Measurements from ENCODE around the gene SYT12.

Gene SYT12

DNA sequence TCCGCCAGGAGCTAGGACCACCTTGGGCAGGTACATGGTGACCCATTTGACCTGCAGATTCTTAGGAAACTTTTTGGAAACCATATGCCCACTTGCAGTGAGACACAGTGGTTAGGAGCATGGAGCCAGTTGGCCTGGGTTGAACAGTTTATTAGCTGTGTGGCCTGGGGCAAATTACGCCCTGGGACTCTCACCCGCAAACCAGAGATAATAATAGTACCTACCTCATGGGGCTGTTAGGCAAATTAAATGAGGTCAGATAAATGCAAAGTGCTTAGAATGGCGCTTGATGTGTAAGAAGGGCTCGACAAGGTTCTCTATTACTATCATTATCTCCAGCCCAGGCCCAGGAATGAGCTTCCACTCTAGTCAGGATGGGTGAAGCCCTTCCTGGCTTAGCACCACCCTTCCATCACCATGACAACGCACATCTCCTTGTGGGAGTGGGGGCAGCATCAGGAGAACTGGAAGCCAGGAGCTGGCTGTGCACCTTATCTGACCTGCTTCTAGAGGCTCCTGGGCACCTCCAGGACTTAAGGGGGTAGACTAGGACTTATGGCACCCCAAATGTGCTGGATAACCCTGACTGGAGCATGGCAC is 5.1 kb downstream of the SYT12 start:
- DNase-seq (ENCODE audit: low read depth): no peak

DNA sequence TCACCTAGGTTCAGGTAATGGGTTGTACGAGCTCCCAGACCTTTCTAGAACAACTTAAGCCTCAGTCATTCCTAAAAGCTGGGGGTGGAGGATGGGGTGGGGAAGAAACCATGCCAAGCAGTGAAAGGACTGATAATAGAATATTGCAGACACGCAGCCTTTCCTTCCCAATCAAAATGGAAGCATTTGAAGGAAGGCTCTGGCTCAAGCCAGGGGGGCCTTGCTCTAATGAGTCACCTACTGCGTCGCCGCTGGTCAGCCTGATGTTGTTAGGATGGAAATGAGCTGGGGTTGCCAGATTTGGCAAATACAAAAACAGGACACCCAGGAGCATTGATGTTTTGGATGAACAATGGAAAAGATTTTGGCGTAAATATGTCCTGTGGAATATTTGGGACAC is 6.2 kb downstream of the SYT12 start:
- DNase-seq (ENCODE audit: low read depth): no peak

DNA sequence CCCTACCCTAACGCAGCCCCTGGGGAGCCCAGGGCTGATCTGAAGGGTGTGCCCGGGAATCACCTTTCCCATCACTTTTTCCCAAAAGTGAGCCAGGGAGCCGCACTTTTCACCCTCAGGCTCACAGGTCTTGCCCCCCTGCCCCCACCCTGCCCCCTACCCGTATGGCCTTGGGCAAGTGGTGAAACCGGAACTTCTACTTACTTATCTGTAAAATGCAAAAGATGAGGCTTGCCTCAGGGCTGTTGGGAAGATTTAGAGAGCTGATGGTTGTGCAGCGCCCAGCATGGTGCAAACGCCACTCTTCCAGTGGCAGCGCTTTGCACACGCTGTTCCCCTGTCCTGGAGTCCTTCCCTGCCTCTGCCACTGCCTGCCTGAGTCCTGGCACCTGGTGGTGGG is 8.0 kb downstream of the SYT12 start:
- no peak for DNase-seq (ENCODE audit: low read depth)

DNA sequence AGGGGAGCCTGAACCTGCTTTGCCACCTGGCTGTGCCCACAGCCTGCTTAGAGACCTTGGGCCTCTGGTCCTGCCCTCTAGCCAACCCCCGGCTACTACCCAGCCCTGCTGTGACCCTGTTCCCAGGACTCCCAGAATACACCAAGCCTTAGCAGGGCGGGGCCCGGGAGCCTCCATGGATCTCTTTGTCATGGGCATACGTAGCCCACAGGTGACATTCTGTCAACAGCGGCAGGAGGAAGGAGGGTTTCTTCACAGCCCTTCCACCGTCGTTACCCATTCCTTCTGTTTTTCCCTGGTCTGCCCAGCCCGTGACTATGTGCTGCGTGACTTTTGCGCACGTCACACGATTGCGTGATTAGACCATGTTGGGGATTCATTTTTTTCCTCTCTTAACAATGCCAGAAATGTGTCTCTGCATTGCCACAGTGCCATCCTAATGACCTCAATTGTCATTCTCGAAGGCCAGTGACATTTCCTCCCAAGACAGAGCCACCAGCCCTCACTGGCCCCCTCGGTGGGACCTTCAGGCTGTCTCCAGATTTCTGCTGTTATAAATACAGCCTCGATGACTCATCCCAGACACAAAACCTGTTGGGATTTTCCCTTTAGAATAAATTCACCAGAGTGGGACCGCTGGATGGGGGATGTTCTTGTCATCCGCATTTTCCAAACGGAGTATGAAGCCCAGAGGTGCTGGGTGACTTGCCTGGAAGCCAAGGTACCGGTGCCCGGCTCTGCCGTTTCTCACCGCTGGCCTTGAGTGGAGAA is 9.0 kb downstream of the SYT12 start:
- DNase-seq (ENCODE audit: low read depth): no peak

DNA sequence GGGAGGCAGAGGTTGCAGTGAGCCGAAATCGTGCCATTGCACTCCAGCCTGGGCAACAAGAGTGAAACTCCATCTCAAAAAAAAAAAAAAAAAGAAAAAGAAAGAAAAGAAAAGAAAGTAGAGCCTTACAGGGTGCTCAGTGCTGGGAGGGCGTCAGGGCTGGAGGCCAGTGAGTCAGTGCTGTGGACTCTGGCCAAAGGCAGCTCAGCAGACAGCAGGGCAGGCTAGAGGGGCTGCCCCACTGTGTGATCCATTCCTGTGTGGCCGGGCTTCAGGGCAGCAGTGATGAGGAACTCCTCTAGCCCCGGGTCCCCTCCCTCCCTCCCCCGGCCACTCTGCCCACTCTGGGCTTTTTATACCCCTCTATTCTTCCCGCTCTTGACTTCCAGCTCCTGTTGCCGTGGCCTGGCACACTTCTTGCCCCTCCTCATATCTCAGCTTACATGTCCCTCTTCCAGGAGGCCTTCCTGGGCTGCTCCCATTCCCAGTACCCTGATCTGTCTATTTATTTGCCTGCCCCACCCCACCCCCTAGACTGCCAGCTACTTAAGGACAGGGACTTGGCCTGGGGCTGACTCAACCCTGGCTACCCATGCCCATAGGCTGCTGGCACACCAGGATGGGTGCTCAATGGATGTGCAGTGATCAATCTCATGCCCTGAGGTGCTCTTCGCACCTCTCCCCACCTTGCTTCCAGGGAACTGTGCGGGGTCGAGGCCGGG is 10.1 kb downstream of the SYT12 start:
- no peak for DNase-seq (ENCODE audit: low read depth)

DNA sequence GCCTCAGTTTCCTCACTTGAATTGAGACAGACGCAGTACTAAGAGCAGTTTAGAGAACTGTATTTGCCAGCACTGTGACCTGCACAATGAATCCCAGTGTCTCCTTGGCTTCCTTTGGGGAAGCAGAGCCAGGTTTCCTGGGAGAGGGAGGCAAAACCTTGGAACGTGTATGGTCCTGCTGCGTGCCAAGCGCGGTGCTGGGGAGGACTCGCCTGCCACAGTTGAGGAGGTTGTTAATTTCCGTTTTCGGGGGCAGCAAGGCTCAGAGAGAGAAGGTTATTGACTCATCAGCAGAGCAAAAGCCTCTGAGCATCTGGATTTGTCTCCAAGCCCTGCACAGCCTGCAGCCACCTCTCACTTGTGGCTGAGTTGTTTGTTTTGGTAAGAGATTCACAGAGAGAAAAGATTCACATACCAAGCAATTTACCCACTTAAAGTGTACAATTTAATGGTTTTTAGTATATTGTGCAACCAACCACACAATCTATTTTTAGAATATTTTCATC is 10.8 kb downstream of the SYT12 start:
- no peak for DNase-seq (ENCODE audit: low read depth)

DNA sequence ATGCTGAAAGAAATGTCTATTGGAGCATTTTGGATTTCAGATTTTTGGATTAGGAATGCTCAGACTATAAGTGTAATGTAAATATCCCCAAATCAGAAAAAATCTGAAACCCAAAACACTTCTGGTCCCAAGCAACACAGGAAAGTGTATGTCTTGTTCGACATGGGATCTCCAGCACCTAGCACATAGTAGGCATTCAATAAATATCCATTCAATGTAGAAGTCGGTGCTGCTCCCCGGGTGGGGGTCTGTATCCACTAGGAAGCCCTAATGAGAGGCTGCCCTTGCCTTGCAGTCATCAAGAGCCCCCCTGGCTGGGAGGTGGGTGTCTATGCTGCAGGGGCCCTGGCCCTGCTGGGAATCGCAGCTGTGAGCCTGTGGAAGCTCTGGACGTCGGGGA is 11.4 kb downstream of the SYT12 start:
- no peak for DNase-seq (ENCODE audit: low read depth)

DNA sequence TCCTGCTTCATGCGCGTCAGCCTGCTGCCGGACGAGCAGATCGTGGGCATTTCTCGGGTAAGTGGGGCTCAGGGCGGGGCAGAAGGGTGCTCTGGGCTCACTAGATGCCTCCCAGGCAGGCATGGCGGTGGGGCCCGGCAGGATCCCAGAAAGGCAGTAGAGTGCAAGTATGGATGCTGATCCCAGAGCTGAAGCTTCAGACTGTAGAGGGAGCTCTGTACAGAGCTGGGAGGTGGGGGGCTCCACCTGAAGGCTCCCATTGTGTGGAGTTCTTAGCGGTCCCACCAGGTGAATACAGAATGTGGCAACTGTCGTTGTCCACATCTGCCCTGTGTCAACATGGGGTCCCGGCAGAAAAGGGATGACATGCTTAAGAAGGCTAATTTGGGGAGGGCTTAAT is 17.2 kb downstream of the SYT12 start:
- DNase-seq (ENCODE audit: low read depth): no peak

DNA sequence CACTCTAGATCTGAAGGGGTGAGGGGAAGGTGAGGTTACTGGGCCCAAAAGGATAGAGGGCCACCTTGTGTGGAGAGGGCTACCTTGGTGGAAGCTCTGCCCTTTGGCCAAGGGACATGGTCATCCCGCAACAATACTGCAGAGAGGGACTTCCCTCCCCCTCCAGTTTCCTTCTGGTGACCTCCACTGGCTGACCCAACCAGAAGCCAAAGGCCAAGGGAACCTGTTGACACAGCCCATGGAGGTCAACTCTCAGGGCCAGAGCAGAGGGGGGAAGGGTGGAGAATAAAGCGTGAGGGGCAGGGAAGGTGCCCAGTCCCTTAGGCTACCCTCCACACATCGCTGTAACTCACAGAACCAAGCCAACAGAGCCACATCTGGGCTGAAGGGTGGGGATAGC is 18.7 kb downstream of the SYT12 start:
- no peak for DNase-seq (ENCODE audit: low read depth)

DNA sequence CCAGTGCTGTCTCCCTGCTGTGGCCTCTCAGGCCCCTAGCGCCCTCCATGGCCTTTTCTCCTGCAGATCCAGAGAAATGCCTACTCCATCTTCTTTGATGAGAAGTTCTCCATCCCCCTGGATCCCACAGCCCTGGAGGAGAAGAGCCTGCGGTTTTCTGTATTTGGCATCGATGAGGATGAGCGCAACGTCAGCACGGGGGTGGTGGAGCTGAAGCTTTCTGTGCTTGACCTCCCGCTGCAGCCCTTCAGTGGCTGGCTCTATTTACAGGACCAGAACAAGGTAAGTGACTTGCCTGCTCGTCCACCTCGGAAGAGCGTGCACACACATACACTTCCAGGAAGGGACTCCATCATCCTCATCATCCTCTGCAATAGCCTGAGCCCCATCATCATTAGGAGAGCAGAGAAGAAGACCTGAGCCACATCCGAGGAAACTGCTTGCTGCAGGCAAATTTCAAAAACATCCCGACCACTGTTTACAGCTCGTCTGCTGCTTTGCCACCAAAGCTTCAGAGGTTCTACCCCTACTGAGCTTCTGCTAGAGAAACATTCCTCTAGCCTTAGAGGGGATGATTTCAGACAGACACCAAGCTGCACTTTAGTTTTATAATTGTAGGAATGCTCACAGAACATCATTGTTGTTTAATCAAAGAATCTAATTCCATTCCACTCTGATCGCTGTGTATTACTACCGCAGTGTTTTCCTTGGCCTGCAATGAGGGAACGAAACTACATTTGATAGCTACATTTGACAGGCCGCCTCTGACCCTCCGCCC is 20.8 kb downstream of the SYT12 start:
- DNase-seq (ENCODE audit: low read depth): no peak

DNA sequence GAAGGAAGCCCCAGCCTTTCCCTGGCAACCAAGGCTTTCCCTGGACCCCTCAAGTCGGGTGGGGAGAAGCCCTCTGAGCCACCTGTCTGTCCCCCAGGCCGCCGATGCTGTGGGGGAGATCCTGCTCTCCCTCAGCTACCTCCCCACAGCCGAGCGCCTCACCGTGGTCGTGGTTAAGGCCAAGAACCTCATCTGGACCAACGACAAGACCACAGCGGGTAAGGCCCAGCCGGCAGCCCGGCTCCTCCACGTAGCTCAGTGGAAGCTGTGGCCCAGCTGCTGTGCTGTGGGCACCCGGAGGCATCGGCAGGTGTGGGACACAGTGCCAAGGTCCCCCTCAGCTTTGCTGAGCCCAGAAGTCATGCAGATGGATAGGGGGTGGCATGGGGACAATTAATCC is 21.6 kb downstream of the SYT12 start:
- DNase-seq (ENCODE audit: low read depth): no peak

DNA sequence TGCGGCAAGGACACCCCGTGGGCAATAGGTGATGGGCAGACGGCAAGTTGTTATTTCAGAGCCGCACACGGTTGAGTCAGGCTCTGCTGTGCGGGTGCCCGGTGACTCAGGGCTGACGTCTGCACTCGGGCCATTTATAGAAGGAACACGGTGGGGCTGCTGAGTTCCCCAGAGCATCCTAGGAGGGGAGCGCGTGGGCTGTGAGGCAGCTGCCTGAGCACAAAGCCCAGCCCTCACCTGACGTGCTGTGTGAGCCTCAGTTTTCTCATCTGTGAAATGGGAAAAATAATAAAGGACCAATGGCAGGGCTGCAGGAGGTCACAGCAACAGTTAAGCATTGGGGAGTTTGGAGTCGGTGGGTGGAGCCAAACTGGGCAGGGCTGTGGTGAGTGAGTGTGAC is 22.4 kb downstream of the SYT12 start:
- no peak for DNase-seq (ENCODE audit: low read depth)

DNA sequence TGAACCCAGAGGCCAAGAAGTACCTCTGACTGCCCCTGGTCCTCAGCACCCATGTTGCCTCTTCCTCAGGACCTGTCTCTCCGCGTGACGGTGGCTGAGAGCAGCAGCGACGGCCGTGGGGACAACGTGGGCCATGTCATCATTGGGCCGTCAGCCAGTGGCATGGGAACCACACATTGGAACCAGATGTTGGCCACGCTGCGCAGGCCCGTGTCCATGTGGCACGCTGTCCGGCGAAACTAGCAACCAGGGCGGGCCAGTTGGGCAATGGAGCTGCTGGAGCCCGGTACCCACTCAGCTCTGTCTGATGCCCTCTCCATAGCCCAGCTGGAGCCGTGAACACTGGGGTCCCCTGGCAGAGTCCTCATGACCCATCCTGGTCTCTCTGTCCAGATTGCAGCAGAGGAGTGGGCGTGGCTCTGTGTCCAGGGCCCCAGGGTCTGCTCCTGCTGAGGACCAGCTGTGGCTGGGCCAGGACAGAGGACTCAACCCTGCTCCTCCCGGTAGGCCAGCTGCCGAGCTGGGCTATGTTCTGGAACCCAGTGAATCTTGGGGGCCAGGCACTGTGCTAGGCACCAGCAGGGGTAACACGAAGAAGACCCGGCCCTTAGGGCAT is 25.7 kb downstream of the SYT12 start:
- no peak for DNase-seq (ENCODE audit: low read depth)

DNA sequence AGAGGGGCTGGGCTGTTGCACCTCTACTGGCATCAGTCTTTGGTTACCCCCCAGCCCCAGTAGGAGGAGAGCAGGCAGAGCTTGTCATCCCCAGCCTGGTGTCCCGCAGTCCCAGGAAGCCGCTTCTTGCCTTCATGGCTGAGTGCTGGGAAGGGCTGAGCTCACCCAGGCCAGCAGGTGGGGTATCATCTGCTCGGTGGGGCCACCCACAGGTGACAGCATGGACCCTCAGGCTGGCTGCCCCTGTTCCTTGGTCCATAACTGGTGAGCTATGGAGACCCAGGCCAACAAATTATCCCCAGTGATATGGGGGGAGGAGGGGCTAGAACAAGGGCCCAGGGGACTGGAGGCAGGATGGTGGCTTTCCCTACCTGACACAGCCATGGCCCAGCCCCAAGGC is 27.2 kb downstream of the SYT12 start:
- no peak for DNase-seq (ENCODE audit: low read depth)

DNA sequence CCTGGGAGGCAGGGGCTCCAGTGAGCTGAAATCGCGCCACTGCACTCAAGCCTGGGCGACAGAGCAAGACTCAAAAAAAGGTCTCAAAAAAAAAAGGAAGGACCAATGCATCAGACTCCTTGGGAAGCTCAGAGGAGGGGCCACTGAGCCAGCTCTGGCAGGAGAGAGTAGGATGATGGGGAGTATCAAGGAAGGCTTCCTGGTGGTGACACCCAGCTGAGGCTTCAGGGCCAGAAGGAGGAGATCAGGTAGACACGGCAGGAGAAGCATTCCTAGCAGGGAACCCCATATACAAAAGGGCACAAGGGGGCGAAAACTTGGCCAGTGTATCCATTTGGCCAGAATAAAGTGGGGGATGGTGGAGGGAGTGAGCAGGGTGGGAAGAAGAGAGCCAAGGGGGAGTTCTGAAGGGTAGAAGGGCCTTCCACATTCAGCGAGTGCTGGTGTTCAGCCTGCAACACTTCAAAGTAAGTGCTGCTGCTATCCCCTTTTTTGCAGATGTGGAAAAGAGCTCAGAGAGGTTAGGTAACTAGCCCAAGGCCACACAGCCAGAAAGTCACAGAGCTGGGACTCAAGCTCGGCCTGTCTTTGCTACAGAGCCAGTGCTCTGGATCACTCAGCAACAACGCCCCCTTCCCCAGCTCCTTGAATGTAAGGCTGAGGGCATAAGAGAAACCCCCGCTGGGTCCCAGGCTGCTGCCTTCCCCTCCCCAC is 28.4 kb downstream of the SYT12 start:
- no peak for DNase-seq (ENCODE audit: low read depth)

DNA sequence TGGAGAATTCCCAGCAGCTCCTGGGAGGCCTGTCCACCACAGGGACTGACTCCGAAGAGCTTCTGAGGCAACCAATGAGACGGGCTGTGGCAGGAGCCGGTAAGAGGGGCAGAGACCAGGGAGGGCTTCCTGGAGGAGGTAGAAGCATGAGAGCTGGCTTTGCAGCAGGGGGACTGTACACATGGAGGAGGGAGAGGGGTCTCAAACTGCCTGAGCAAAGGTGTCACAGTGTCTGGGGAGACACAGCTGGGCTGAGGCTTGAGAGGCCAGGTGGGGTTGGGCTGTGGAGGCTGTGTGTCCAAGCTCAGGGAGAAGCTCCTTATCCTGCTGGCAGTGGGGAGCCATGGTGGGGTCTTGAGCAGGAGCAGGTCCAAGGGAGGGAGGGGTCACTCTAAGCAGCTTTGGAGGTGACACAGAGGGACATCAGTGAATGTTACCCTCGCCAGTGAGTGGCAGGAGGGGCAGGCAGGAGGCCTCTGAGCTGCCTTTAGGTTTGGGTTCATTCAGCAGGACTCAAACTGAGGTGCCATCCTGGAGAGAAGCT is 29.1 kb downstream of the SYT12 start:
- no peak for DNase-seq (ENCODE audit: low read depth)

DNA sequence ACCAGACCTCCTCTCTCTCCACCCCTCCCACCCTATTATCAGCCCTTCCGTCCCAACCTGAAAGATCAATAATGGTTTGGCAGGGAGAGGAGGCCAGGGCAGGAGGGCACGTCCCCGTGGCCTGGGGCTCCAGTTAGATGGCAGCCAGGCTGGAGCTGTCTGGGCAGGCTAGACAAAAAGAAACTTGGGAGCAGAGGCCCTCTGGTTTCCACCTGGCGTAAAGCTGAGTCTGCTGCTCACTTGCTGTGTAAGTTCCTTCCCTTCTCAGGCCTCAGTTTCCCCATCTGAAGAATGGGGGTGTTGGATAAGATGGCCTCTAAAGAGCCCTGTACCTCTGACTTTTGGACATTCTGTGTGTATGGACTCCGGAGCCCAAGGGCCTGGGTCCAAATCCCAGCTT is 30.0 kb downstream of the SYT12 start:
- DNase-seq (ENCODE audit: low read depth): no peak

DNA sequence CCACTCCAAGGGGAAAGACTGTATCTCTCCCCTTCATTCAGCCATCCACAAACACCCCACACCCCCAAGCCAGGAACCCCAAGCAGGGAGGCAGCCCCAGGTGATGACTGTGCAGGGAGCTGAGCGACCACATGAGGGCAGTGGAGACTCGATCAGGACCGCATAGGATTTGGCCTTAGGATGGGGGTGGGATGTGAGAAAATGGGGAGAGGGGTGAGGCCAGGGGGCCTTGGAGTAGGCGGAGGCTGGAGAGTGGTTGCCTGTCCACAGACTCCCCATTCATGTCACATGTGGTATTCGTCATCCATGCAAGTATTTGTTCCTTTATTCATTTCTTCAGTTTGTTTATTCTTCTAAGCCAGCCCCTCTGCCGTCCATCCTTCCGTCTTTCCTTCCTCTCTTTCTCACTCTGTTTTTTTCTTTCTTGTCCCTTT is 31.0 kb downstream of the SYT12 start:
- DNase-seq (ENCODE audit: low read depth): no peak

DNA sequence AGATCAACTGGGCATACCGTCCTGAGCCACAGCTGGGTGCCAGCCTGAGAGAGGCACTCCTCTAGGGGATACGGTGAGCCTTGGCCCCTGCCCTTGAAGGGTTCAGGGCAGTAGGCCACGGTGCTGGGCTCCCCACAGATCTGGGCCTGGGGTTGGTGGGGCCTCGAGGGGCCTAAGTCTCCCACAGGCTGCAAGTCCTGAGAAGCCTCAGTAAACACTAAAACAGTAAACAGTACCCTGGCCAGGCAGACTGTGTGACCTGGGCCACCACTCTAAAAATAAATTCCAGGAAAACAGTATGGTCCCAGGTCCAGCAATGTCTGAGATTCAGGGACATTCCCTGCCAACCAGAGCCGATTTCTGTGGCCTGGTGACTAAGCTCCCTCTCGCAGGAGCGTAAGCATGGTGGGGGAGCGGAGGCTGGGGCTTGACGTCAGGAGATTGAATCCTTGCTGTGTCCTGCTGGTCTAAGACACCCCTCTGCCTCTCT is 31.5 kb downstream of the SYT12 start:
- no peak for DNase-seq (ENCODE audit: low read depth)

DNA sequence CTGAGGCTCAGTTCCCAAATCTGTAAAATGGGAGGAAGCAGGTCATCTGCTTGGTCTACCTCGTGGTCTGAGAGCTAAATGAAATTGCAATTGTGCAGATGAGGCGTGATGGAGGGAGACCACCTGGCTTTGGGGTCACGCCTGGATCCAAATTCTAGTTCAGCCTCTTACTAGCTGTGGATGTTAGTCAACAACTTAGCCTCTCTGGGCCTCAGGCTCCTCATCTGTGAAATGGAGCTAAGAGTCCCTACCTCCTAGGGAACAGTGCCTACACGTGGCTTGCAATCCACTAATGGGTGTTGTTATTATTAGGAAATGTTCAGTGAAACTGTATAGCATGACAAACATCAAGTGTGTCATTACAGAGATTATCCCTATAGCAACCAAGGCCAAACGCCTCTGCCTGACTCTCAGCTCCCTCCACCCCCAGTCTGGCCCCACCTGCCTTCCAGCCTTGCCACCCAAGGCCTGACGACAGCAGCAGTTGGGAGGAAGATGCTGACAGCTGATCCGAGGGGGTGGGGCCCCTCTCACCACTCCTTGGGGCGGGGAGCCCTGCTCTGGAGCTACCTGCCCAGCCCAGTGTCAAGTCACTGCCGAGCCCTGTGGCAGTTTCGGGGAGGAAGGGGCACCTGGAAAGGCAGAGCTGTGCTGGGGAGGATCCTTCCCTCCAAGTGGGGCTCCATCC is 32.0 kb downstream of the SYT12 start:
- no peak for DNase-seq (ENCODE audit: low read depth)

All from stimulated activated CD8-positive, alpha-beta memory T cell treated with anti-CD3 and anti-CD28 coated beads, Interleukin-15, amount 100 ng/mL, for 1 hour (primary cell).